Activated T-cell treated with anti-CD3 and anti-CD28 coated beads, Interleukin-2, amount 50 U/mL, for 1 hour (primary cell): ENCODE results near the gene MRPL39.
A peak's percentile ranks its signal among the peaks of the same experiment; 100 is the strongest.

Experiments used
- DNase-seq: peaks from one replicate; pipeline ENCODE4 v3.0.0-alpha.2; 2020

Gene MRPL39

GRCh38 chr21:25566645-25567044 is 40.6 kb downstream of the MRPL39 start:
- DNase-seq, result no peak

- no peak for DNase-seq
Observed at GRCh38 chr21:25565272-25566211, 41.7 kb downstream of the MRPL39 start.

- DNase-seq, result no peak
Observed at GRCh38 chr21:25564349-25564948, 42.8 kb downstream of the MRPL39 start.

GRCh38 chr21:25563361-25564116 is 43.7 kb downstream of the MRPL39 start:
- no peak for DNase-seq

GRCh38 chr21:25562660-25563059 is 44.6 kb downstream of the MRPL39 start:
- no peak for DNase-seq

GRCh38 chr21:25561668-25562641 is 45.3 kb downstream of the MRPL39 start:
- DNase-seq, result peak; percentile 78

GRCh38 chr21:25560891-25561290 is 46.4 kb downstream of the MRPL39 start:
- DNase-seq, result no peak

GRCh38 chr21:25560271-25560685 is 47.0 kb downstream of the MRPL39 start:
- DNase-seq, result no peak

GRCh38 chr21:25559746-25560145 is 47.5 kb downstream of the MRPL39 start:
- no peak for DNase-seq

- DNase-seq, result no peak
Observed at GRCh38 chr21:25558123-25558522, 49.2 kb downstream of the MRPL39 start.

- DNase-seq, result no peak
Observed at GRCh38 chr21:25557180-25557579, 50.1 kb downstream of the MRPL39 start.

GRCh38 chr21:25556091-25556490 is 51.2 kb downstream of the MRPL39 start:
- no peak for DNase-seq

- DNase-seq, result no peak
Observed at GRCh38 chr21:25555492-25555891, 51.8 kb downstream of the MRPL39 start.

- no peak for DNase-seq
Observed at GRCh38 chr21:25552856-25553255, 54.4 kb downstream of the MRPL39 start.

GRCh38 chr21:25551569-25551968 is 55.7 kb downstream of the MRPL39 start:
- DNase-seq, result no peak

GRCh38 chr21:25550352-25551120 is 56.7 kb downstream of the MRPL39 start:
- DNase-seq, result no peak

- DNase-seq, result no peak
Observed at GRCh38 chr21:25541042-25541441, 66.2 kb downstream of the MRPL39 start.

GRCh38 chr21:25539606-25540005 is 67.7 kb downstream of the MRPL39 start:
- no peak for DNase-seq

- DNase-seq, result no peak
Observed at GRCh38 chr21:25537174-25537573, 70.1 kb downstream of the MRPL39 start.

GRCh38 chr21:25536752-25537151 is 70.5 kb downstream of the MRPL39 start:
- no peak for DNase-seq

GRCh38 chr21:25535849-25536248 is 71.4 kb downstream of the MRPL39 start:
- DNase-seq, result no peak
